ENCODE measurements around the gene PGAP1.

The PGAP1 gene

DNA sequence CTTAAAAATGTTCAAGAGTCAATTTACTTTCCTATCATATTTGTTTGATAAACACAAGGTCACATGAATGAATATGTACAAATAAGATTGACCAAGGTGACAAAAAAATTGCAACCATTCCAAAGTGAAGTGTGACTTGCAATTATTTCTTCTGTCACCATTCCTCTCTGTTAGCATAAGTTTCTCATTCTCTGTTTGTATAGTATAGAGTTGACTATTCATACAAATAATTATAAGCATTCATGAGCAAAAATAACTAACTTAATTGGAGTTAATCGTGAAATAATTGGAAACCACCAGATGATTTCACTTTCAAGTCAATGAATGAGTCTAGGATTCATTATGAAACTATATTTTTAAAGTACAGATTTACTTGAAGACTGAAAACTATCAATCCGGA lies 42.1 kb downstream of the PGAP1 start:
- DNase-seq = no peak

DNA sequence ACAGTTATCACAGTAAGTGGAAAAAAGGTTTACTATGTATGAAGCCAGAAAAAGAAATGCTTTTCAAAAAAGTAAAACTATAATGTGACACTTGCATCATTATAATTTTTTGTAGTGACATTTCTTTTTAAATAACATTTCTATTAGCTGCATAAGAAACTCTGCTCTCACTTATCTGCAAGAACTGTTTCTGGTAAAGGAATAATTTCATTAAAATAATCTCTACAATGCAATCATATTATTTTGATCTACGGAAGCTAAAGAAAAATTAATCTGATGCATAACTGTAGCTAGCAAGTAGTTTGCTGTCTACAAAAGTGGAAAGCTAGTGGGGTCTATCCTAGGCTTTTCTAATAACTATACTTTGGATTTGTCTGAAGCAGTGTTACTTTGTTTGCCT lies 50.1 kb downstream of the PGAP1 start:
- DNase-seq = no peak

DNA sequence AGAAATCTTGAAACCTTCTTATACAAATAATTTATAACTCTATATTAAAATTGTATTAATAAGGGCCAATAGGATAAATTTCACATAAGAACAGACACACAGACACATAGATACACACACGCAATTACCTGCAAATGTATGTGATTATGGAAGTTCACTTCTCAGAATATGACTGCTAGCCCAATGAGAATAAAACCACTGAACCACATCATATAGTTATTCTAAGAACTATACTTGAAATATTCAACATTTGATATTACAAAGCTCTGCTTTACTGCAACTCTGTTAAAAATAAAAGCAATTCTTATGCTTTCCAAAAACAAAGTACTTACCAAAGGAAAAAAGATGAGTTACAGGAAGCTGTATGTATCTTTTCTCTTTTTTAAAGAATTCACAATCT lies 51.1 kb downstream of the PGAP1 start:
- no peak for DNase-seq

DNA sequence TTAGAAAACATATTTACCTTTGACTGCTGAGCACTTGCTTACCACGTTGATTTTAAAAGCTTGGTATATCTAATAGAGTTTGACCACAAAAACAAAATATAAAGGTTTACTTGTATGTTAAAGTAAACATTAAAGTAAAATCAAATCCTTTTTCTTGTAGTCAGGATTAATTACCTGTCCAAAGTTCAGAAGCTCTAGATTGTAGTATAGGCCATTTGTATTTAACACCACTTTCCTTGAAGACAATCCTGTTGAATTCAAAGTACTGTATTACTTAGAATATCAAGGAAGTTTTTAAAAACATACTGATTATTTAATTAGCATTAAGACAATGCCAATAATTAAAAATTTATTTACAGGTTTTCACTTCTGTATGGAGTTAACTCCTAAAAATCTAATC lies 53.0 kb downstream of the PGAP1 start:
- no peak for DNase-seq

DNA sequence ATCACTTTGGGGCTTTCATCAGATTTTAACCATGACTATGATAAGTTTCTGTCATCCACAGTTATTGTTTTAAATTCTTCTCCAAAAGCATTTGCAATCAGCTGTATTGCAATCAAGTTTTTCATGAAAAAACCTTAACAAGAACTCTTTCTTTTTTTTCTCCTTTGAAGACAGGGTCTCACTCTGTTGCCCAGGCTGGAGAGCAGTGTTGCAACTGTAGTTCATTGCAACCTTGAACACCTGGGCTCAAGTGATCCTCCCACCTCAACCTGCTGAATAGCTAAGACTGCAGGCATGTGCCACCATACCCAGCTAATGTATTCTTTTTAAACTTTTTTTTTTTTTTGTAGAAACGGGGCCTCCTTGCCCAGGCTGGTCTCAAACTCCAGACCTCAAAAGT lies 71.9 kb downstream of the PGAP1 start:
- no peak for DNase-seq

DNA sequence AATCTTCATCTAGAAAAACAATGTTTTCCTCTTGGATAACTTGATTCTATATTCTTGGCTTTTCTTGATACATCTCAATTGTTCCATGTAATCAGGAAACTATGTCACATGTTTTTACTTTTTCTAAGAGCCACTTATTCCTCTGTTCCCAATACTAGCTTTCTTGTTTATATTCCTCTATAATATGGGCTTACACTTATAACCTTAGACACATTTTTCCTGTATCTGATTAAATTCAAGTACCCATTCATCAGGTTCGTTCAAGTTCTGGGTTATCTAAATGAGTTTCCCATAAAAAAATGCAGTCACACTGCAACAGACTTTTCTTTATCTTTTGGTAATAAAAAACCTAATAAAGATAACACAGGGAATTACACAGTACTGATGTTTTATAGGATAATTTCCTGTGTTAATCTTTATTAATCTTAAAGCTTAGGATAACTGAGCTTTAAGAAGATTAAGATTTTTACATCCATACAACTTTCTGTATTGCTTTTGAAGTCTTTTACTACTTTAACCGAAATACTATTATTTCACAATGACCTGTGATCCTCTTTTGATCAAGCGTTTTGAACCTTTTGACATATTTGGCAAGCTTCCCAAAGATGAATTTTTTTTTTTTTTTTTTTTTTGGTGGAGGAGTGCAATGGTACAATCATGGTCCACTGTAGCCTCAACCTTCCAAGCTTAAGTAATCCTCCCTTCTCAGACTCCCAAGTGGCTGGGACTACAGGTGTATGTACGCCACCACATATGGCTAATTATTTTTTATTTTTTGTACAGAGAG lies 73.0 kb downstream of the PGAP1 start:
- DNase-seq = no peak

DNA sequence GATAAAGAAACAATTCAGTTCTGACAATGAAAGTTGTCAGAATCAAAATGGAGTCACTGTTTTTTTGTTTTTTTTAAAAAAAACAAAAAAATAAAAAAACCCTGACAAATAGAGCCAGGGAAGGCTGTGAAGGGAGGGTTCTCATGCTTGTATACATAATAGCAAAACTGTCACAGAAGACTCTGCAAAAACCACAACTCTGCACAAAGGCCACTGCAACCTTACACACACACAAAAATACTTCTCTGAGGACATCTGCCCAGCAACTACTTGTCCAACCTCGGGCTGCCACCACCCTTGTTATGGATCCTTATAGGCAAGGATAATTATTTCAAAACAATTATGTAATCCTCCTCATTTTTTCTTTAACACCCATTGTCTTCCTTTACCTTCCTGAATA lies 75.4 kb downstream of the PGAP1 start:
- no peak for DNase-seq

DNA sequence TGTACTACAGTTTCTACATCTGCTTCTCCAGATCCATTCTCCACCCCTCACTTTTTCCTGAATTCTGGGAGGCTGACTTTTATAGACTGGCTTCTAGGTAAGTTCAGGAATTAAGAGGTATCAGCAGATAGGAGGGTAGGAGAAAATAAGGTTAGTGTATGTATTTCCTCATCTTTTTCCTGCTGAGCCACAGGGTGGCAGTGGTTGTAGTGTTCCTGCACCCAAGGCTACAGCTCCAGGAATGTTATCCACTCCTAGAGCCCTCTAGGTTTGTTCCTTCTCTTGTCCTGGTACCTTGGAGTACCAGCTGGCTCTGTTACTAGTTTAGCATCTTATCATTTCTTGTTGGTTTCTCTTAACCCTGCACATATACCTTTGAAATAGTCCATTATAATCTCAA lies 76.6 kb downstream of the PGAP1 start:
- DNase-seq = no peak

DNA sequence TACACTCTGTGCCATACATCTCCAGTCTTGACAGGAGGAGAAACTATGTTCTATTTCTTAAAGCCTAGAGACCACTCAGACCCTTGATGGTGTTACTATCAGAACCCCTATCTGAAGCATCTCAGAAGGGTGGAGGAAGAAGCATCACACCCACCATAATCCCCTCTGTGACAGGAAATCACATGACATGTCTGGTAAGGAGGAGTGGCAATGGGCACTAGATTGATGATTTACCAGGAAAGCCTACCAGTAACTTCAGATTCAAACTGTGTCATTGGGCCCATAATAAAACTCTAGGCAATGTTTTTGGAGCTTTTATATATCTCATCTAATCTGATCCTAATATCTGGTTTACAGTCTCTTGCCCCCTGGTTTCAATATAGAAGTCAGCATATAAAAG lies 80.2 kb downstream of the PGAP1 start:
- no peak for DNase-seq

DNA sequence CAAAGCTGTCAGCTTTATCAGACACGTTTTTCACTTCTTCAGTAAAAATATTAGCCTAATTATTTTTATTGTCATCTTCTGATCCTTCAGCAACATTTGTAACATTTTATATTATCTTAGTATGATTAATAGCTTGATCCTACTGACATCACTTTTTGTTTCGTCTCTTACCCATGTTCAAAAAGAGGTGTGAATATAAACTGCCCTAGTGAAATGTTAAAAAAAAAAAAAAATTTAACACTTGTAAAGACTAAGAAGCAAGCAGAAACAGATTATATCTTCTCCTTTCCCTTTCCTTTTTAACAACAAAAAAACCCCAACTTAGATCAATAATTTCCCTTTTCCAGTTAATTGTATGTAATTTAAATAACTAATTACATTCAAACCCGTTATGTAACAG lies 81.1 kb downstream of the PGAP1 start:
- DNase-seq = no peak

DNA sequence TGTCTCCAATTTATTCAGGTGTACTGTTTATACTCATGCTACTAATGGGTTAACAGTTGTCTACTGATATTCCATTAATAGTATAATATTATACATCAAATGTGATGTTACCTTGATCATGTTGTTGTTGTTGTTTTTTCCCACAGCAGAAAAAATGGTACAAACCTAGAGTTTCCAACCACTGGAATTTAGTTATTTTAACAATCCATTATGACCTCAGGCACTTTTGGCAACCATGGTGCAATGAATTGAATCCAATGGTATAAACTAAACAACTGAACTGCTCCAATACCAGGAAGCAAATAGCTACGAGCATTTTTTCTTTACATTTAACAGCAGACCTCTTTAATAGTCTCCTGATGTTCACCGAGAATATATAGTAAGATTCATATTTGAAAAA lies 86.3 kb downstream of the PGAP1 start:
- DNase-seq = no peak

DNA sequence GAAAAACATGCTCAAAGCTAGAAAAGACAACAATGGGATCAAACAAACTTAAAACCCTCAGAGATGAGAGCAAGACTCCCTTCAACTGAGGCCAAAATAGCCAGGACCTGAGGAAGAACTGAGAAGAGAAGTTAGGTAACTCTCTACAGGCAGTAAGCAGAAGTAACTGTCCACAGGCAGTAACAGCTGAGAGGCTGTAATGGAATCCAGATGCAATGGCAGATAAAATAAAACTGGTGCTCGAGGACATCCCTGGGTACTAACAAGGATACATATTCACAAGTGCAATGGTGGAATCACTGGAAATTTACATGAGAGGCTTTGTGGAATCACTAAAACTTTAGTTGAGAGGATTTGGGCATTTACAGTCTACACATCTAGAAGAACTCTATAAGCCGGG lies 86.9 kb downstream of the PGAP1 start:
- DNase-seq = no peak

DNA sequence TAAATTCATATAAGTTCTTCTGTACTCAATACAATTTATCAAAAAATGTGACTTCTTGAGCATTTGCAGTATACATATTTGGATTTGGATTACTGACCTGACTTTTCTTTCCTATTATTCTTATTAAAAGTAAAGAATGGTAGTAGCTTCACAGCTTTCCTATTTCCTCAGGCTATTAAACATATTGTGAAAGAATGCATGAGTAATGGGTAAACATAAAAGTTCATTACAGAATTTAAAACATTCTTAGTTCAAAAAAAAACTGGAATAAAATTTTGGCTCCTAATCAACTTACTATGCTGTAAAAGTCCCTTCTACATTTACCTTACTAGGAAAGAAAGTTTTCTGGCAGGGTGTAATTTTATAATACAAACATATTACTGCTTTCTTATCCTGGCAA lies 90.1 kb downstream of the PGAP1 start:
- DNase-seq = no peak

DNA sequence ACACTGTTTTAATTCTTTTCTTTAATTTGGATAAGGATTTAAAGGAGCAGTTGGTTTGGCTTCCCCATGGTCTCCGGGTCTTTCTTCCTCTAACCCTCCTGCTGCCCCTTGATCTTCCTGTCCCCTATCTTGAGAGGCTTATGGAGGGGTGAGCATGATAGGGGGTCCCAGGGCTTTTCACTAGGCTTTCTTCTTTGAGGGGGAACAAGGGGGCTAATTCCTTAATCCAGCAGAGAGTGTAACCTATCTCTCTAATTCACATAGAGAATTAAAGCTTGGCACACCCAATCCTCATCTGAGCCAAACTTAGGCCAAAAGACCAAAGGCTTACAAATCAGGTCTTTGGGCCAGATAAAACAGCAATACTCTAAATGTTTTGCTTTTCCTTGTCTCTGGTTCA lies 95.8 kb downstream of the PGAP1 start:
- no peak for DNase-seq

DNA sequence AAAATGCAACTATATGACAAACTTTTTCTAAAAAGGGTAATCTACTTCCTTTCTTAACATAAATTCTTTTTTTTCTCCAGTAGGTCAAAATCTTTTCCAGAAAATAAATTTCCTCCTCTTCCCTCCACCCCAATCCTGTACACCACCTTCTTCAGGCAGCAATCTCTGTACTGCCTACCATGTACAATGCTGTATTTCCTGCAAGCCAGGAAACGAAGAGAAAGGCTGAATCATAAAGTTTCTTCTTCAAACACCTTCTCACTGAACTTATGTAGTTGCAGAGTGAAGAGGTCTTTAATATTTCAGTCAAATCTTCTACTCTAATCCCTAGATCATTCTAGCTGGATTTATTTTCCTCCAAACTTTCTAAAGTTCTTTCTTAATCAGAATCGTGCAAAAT lies 99.2 kb downstream of the PGAP1 start:
- no peak for DNase-seq

DNA sequence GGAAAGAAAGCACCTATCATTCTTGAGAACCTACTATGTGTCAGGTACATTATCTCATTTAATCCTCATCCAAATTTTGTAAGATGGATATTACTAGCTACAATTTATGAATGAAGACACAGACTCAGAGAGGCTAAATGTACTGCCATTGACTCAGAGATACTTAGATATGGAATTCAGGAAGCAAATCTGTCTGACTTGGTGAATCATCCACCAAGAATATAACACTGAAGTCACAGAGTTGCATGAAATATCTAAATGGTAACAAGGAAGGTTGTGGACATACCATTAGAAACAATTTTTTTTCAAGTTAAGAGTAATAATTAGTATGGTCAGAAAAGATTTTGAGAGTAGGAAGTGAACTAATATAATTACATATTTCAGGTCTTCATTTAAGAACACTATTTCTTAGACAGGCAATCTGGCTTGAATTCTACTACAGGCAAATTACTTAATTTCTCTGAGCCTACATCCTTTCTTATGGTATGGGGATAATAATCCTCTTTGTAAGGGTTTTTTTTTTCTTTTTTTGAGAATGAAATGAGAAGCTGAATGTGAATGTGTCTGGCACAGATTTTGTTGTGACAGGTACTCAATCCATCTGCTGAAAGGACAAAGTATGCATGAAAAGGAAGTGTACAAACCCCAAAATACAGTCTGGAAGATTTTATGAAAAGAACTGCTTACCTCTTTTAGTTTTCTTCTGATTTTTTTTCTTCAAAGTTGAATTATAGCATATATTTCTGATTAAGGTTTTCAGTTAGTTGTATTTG lies 102.6 kb downstream of the PGAP1 start:
- DNase-seq = no peak

DNA sequence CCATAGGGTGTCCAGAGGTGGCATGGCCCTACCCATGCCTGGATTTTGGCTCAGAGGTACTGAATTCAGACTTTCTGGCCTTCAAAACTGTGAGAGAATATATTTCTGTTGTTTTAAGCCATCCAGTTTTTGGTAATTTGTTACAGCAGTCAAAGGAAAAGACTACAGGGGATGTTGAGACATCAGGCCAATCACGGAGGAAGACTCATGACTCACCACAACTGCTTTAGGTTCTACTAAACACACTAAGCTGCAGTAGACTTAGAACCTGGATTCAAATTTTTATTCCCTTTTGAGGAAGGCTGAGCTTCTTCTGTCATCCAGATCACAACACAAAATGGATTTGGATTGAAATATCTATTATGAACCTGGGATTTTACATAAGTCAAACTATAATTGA lies 105.3 kb downstream of the PGAP1 start:
- DNase-seq = no peak

DNA sequence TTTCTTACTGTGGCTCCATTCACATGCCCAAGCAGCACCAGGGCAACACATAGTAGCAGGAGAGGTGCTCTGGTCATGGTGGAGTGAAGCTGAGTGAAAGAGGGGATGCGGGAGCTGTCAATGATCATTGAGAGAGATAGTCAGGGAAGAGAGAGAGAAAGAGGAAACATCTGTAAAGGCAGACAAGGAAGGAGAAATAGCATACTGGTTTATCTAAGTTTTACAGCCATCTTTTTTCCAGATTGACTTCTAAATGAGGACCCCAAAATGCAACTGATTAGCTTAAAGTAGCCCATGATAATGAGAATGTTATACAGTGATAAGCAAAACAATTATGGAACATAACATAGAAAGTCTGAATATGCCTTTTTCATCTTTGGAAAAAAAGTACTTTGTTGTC lies 117.2 kb downstream of the PGAP1 start, which contains the start of gene C2orf66:
TSS of gene C2orf66 (minus strand) at position 96 of the 400 bp plus-strand sequence. CDS start at position 77, 19 bp downstream.
- no peak for DNase-seq

DNA sequence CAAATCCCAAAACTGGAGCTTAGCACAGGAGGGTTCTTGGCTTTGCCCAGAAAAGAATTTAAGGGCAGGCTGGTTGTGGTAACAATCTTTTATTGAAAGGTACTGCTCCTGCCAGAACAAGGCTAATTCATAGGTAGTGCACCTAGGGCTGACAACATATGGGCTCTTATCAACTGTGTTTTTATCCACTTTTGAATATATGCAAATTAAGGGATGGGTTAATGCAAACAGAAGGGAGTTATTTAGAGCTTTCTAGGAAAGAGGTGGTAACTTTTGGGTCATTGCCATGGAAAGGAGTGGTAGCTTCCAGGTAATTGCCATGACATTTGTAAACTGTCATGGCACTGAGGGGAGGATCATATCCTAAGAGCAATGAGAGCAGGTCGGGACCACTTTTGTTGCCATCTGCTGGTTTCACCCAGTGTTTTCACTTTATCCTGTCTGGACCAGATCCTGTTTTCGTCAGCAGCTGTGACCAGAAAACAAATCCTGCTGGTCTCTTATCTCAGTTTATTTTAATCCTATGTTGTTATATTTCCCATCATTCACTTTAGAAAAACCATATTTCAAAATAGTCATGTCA lies 118.3 kb downstream of the PGAP1 start:
- DNase-seq = no peak

DNA sequence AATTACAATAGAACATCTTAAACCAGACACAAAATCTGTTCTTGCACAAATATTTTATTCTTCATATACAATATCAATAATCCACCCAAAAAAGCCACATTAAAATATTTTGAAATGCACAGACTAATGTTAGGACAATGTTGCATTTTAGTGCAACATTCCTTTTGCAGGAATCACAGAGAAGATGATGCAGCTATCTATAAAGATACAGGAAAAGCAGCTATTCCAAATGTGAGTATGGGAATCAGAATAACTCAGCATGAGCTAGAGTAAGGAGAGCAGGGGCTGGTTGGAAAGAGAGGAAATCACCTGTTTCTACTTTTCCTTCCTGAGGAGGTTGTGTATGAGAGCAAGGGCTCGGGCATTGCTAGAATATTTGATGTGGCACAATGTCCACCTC lies 122.1 kb downstream of the PGAP1 start:
- no peak for DNase-seq

DNA sequence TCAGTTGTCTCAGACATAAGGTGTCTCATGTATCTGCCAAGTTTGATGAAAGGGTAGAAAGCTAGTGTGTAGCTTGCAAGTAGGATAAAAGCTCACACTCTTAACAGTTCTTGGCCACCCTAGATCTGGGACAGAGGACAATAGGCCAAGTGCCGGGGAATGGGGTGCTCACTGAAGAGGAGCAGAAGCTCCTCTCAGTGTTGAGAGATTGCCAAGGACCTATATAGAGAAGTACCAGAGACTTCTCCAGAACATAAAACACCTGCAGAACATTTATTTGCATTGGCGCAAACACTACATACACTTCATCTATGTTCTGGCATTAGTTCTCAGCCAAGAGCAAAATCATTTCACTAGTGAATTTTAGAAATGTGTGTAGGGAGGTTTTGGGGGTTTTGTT lies 124.1 kb downstream of the PGAP1 start:
- DNase-seq = no peak

DNA sequence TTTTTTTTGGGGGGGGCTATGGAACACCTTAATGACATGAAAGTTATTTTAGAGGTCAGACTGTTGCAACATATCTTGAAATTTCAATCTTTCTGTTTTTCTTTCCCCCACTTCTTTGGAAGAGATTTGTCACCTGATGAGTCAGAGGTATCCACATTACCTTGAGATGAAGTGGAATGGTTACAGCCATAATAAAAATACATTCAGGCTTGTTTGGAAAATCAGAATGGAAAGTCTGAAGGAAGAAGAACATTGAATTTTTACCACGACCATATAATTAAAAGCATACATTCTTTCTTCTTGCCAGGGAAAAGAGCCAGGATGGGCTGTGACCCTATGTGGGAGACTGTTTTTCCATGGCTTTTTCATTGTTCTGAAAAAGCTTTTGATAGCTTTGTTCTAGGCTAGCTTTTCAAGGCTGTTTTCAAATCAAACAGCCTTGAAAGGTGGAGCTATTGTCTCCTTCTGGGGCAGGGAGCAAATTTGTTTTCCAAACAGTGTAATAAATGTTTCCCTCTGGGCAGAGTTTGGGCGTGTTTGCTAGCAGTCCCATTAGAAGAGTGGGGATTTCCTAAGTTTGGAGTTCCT lies 124.7 kb downstream of the PGAP1 start:
- DNase-seq = no peak

DNA sequence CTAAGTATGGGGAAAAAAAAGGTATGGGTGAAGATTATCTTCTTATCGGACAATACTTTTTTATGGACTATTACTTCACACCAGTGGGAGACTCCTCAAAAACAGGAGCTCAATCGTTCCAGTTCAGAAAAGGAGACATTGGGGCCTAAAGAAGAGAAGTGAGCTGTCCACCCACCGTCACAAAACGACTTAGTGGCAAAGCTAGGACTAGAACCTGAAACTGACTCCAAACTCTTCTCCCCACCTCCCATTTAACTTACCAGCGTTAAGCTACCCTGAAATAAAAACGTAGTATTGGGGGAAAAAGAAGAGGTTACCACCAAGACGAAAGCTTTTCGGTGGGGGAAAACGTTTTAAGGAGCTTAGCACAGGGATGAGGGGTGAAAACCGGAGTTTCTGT lies 127.5 kb downstream of the PGAP1 start:
- no peak for DNase-seq

DNA sequence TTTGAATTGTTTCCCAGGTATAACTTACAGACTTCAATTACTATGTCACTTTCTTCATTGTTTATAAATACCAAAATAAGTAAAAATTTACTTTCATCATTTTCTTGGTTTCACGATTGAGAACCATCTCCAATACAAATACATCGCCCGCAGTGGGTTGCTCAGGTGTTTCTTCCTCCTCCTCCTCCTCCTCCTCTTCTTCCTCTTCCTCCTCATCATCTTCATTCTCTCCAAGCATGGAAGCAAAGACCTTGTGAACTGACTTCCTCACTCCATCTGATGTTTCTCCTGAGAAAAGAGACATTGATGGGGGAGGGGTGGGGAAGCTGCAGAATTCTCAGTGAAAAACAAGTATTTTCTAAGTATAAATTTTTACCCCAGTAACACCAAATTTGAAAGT lies 133.6 kb downstream of the PGAP1 start:
- no peak for DNase-seq

Data from KG1 (cell line).